Right lung (tissue), 5 donors: ENCODE results near the gene PITX1. TPM values are rescaled to one million over a fixed set of nuclear protein-coding genes. Genes with fewer than 3 reads are reported as not detected.

Experiments
- DNase-seq, 2 donors: peaks; one replicate each; pipeline ENCODE4 v3.0.0-alpha.2; 2013
- polyA plus RNA-seq, 5 donors: library from polyadenylated mRNA; unstranded; fragments of 120-200 nt; gene quantifications; one replicate each; pipeline versions ENCODE4 v1.2.1 to v1.2.3, GENCODE V29; 2013; ENCODE audit warnings: inconsistent platforms in 1 of 5, low replicate concordance in 1 of 5; ENCODE audit not compliant: insufficient read length in 5 of 5, insufficient read depth in 1 of 5

Gene PITX1
- polyA plus RNA-seq, 5 donors = 0.06 to 1.8 (median 0.42) TPM

GRCh38 chr5:135041726-135042125 lies 7.7 kb upstream of the PITX1 start:
- DNase-seq = no peak

- DNase-seq = no peak
These were observed 7.1 kb upstream of the PITX1 start for GRCh38 chr5:135041145-135041587.

GRCh38 chr5:135040333-135041144 lies 6.5 kb upstream of the PITX1 start:
- DNase-seq = no peak

- DNase-seq = no peak
These were observed 6.0 kb upstream of the PITX1 start for GRCh38 chr5:135040034-135040332.

GRCh38 chr5:135039271-135040033 lies 5.4 kb upstream of the PITX1 start:
- DNase-seq = no peak

GRCh38 chr5:135038813-135039270 lies 4.8 kb upstream of the PITX1 start:
- no peak for DNase-seq

GRCh38 chr5:135038205-135038812 lies 4.3 kb upstream of the PITX1 start:
- no peak for DNase-seq

- no peak for DNase-seq
These were observed 3.6 kb upstream of the PITX1 start for GRCh38 chr5:135037519-135038204.

GRCh38 chr5:135036405-135036804 lies 2.4 kb upstream of the PITX1 start:
- DNase-seq = no peak

GRCh38 chr5:135035678-135036030 lies 1.6 kb upstream of the PITX1 start:
- DNase-seq = no peak

GRCh38 chr5:135034963-135035677 lies 1.1 kb upstream of the PITX1 start:
- no peak for DNase-seq

- no peak for DNase-seq
These were observed 371 bp upstream of the PITX1 start for GRCh38 chr5:135034236-135034962.

GRCh38 chr5:135032999-135033861 lies 798 bp downstream of the PITX1 start:
- DNase-seq = no peak

GRCh38 chr5:135032695-135032998 lies 1.4 kb downstream of the PITX1 start:
- no peak for DNase-seq

- DNase-seq = no peak
These were observed 2.0 kb downstream of the PITX1 start for GRCh38 chr5:135031813-135032694.

GRCh38 chr5:135030956-135031812 lies 2.8 kb downstream of the PITX1 start:
- no peak for DNase-seq

- no peak for DNase-seq
These were observed 3.7 kb downstream of the PITX1 start for GRCh38 chr5:135030123-135030955.
